HG03103 (cell line): ENCODE data around the gene TSPYL4.
"Not testable (repeated sequence)": the region's sequence is repeated elsewhere in the genome, so short reads cannot be mapped to it uniquely, and the experiment has no call there.

Experiments used
- ATAC-seq: cut with Tn5 transposase; IDR thresholded peaks from one replicate; pipeline ENCODE4 v1.9.1; 2021; ENCODE audit warnings: low read depth; ENCODE audit not compliant: unreplicated experiment

Gene TSPYL4

DNA sequence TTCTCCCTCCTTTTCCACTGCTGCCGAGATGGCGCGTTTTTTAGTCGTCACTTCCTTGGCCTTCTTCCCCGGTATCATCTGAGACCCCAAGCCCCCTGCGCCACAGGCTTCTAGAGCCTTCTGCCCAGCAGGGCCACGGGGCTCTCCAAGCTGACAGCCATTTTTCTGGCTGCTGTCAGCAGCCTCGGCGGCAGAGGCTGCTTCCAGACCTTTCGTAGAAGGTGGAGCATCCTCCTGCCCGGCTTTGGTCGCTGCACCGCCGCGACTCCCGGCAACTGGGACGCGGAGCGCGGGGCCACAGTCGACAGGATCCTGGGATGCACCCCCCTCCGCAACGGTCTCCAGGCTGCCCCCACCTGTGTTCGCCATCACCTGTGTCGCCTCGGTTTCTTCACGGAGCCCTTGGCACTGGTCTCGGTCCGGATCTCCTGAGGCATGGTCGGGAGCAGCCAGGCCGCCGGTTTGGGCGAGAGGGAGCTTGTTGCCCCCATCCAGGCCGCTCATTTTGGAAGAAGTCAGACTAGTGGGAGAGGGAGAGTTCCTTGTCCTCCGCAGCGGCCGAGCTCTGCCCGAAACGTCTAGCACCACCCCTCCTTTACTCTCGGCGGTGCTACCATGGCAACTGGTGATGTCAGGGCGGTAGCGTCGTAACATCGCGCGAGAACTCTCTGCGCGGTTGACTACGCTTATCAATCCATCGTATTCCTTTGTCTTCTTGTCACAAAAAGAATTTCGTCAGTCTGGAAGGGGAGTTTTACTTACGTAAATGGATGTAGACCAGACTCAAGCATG is at the start of gene TSPYL4:
Gene TSPYL4, minus strand, starts transcription at position 571 of the 792 bp plus-strand sequence. Its CDS starts 67 bp downstream, at position 504.
- peak; percentile 100 for ATAC-seq

- ATAC-seq, result no peak
These were observed 47.2 kb upstream of the TSPYL4 start for GRCh38 chr6:116301104-116301503.

DNA sequence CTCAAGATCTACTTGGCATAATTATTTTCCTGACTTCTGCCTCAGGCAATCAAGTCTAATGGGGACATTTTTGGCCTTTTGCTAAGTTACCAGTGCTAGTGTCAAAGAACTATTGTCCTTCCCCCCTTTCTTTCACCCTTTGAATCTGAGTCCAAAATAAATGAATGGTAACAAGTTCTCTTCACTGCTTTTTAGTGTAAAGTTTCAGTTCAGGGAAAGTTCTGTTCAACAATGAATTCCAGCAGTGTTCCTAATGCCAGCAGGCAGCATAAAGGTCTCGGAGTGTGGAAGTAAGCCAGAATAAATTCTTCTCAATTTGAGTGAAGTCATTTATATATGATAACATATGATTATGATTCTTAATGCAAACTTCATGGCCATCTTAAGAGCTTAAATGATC is 46.7 kb upstream of the TSPYL4 start:
- ATAC-seq, result no peak

DNA sequence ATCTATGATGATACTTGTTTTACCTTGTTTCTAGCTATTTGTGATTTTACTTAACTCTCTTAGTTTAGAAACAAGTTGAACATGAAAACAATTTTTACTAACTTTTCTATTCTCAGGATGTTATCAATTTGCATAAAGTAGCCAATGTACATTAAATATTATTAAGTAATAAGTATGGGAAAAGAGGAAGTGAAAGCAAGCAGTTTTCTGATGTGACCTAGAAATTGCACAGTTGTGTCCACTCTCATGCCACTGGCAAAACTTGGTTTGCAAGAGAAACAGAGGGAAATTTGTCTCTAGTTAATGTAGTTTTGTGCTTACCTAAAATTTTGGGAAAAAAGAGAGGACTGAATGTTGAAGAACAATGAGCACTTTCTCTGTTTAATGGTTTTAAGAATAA is 45.1 kb upstream of the TSPYL4 start:
- no peak for ATAC-seq

GRCh38 chr6:116298273-116298672 is 44.4 kb upstream of the TSPYL4 start:
- ATAC-seq, result no peak

- no peak for ATAC-seq
These were observed 38.7 kb upstream of the TSPYL4 start for GRCh38 chr6:116292553-116292952.

DNA sequence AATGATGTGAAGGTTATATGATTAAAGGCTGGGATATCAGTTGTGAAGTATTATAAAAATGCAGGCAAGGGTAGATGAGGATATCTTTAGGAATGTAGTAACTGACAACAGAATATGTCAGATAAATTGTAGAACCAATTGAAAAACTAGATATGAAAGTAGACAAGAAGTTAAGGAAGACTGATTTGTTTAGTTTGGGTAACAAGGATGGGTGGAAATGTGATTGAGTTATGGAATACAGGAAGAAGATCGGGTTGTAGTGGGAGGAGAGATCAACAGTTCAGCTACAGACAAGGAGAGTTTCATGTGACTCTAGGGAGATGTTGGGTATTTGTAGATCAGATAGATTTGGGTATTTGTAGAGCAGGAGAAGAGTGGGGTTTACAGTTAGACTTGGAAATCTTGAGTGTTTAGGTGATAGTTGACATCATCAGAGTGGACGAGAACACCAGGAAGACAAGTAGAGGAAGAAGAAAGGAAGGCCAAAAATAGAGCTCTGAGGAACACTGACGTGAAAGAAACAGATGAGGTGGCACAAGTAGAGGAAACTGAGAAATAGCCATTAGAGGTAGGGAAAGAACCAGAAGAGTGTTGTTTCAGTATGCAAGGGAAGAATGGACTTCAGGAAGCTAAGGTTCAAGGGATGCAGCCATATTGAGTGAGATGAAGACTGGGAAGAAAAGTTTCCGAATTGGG is 38.0 kb upstream of the TSPYL4 start:
- ATAC-seq, result no peak

DNA sequence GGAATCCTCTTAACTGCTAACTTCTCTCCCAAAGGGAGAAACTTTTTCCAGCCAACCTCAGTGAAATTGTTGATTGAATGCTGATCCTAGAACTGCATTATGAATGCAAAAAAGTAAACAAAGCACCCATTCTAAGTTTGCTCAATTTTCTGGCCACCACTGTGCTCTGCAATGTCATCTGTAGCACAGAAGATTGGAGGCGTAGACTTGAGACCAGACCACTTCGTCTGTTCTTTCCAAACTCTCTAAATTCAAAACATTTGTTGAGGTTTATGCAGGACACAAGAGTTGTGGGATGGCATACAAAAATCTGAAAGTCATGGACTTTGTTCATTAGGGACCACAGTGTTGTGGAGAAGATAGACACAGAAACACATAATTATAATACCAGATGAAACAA is 36.9 kb upstream of the TSPYL4 start:
- no peak for ATAC-seq

GRCh38 chr6:116289876-116290275 is 36.0 kb upstream of the TSPYL4 start:
- ATAC-seq, result no peak

GRCh38 chr6:116287689-116288282 is 33.9 kb upstream of the TSPYL4 start:
- ATAC-seq, result no peak

- ATAC-seq, result no peak
These were observed 33.0 kb upstream of the TSPYL4 start for GRCh38 chr6:116286773-116287358.

DNA sequence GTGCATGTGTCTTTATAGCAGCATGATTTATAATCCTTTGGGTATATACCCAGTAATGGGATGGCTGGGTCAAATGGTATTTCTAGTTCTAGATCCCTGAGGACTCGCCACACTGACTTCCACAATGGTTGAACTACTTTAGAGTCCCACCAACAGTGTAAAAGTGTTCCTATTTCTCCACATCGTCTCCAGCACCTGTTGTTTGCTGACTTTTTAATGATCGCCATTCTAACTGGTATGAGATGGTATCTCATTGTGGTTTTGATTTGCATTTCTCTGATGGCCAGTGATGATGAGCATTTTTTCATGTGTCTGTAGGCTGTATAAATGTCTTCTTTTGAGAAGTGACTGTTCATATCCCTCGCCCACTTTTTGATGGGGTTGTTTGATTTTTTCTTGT is 31.1 kb upstream of the TSPYL4 start:
- ATAC-seq, result not testable (repeated sequence)

GRCh38 chr6:116283191-116283590 is 29.3 kb upstream of the TSPYL4 start:
- ATAC-seq, result no peak

DNA sequence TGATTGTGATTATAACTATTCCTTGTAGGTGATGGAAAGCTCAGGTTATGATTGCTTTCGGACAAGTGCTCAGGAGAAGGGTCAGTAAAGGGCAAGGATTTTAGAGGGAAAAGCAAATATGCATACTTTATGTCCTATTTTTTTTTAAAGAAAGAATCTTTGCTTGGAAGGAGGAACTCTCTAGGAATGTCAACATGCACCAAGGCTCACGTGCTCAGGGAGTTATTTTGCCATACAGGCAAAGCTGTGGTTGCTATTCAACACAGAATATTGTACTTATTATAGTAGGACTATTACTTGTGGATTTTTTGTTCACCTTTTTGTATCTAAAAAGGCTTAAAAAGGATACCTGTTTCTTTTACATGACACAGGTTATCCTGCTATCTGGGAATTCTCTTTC is 28.8 kb upstream of the TSPYL4 start:
- ATAC-seq, result no peak

- ATAC-seq, result no peak
These were observed 27.1 kb upstream of the TSPYL4 start for GRCh38 chr6:116280933-116281316.

- ATAC-seq, result no peak
These were observed 26.5 kb upstream of the TSPYL4 start for GRCh38 chr6:116280161-116280932.

DNA sequence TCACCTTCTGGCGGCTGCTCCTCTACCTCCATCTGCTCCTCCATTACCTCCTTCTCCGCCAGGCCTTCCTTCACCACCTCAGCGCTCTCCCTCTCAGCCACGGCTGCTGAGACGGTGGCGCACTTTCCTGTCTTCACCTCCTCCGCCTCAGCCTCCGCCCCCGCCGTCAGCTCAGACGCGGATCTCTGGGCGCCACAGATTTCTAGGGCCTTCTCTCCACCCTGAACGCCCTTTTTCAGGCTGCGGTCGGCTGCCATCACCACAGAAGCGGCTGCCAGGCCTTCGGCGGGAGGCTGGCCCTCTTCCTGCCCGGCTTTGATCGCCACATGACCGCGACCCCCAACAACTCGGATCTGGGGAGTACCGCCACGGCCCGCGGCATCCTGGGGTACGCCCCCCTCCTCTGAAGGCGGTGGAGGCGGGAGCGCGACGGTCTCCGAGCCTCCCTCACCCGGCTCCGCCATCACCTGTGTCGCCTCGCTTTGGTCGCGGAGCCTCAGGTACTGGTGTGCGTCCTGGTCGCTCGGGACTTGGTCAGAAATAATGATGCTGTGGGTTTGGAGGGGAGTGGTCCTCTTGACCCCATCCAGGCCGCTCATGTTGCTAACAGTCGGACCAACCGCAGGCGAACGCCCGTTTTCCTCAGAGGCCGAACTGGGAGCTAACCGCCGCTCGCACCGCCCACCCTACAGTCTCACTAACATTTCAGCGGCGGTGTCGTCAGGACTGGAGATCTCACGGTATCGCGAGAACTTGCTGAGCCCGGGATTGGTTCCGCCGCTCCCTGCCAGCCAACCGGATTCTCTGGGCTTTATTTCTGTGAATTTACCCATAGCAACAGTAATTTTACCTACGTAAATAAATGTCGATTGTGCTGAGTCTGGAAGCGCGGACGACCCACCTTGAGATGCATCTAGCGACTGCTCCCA is 25.6 kb upstream of the TSPYL4 start, which contains the start of gene TSPYL1:
Gene TSPYL1, minus strand, starts transcription at position 699 of the 929 bp plus-strand sequence. Its CDS starts 100 bp downstream, at position 599.
- ATAC-seq, result peak; percentile 92

- no peak for ATAC-seq
These were observed 25.0 kb upstream of the TSPYL4 start for GRCh38 chr6:116278854-116279231.

DNA sequence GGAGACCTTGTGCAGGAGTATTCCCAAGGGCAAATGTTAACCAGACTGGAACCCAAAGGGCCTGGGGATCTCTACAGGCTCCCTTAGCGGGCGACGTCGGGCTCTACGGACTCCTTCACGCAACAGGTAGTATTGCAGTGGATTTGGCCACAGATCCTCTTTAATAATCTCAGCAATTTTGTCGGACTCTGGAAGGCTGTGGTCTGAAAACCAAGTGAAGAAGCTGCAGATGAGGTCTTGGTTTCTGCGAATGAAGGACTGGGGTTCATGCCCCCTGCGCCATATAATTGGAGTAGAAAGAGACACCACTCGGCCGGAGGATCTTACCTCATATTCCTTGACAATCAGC is 24.6 kb upstream of the TSPYL4 start:
- no peak for ATAC-seq
